Stimulated activated CD4-positive, alpha-beta T cell treated with anti-CD3 and anti-CD28 coated beads, Interleukin-2, amount 100 ng/mL, for 48 hours (primary cell): Measurements from ENCODE around the gene COL20A1.

Experiments used
- DNase-seq, 2 donors: peaks; one replicate each; pipeline ENCODE4 v3.0.0-alpha.2; 2020

The COL20A1 gene

DNA sequence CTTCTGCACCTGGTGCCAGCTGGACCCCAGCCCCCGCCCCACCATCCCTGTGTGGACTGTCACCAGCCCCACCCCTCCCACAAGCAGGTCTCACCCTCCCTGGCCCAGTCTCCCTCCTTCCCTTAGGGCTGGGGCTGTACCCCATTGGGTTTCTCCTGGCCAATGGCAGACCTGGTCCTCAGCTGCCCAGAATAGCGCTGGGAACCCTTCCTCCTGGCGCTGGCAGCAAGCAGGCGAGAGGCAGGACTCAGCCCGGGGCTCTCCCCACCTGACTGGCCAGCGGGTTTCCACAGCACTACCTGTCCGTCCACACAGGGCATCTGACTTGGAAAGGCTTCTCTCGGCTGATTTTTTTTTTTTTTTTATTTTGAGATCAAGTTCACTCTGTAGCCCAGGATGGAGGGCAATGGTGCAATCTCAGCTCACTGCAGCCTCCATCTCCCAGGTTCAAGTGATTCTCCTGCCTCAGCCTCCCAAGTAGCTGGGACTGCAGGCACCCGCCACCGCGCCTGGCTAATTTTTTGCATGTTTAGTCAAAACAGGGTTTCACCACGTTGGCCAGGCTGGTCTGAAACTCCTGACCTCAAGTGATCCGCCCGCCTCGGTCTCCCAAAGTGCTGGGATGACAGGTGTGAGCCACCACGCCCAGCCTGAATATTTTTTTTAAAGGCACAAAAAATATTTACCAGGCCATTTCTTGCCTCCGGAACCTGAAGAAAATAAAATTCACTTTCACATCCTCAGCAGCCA lies 89.7 kb downstream of the COL20A1 start:
- DNase-seq: no peak

DNA sequence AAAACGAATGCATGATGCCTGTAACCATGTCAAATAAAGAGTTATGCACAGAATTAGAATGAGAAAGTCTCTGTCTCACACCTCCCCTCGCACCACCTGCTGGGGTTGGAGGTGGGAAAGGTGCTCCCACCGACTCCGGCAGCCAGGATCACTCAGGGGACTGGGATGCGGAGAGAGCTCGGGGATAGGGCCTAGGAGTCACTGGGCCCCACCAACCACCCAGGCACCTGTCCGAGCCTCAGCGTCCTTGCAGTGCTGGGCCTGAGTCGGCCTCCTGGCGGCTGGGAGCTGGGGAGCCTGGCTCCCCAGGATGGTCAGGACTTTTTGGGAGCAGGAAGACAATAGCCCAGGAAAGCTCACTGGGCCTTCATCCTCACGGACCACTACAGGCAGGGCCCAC lies 90.6 kb downstream of the COL20A1 start:
- no peak for DNase-seq

DNA sequence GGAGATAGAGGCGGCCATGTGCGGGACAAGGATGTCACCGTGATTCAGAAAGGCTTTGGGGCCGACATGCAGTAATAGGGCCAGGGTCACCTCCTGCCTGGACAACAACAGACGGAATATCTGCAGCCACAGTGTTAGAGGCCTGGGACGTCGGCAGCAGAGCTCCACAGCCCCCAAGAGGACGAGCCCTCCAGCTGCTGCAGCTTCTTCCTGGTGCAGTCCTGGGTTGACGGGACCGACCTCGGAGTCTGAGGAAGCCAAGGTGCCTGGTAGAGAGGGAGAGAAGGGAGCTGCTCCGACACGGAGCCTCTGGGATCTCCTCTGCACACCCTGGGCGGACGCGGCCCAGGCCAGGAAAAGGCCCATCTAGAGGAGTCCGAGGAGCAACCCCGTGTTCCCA lies 91.3 kb downstream of the COL20A1 start:
- no peak for DNase-seq
